ENCODE results near the gene CASZ1.
A peak's percentile ranks its signal among the peaks of the same experiment; 100 is the strongest.

The CASZ1 gene

GRCh38 chr1:10773851-10774614 lies 22.4 kb downstream of the CASZ1 start:
- peak in 1 of 2 experiments; percentile 16 for DNase-seq

GRCh38 chr1:10773376-10773775 lies 23.1 kb downstream of the CASZ1 start:
- DNase-seq = no peak

- peak in 1 of 2 experiments; percentile 19 for DNase-seq
Measured at GRCh38 chr1:10772711-10773110, 23.7 kb downstream of the CASZ1 start.

- DNase-seq = no peak
Measured at GRCh38 chr1:10771789-10772188, 24.7 kb downstream of the CASZ1 start.

GRCh38 chr1:10768552-10768951 lies 27.9 kb downstream of the CASZ1 start:
- no peak for DNase-seq

- no peak for DNase-seq
Measured at GRCh38 chr1:10767282-10767681, 29.2 kb downstream of the CASZ1 start.

- DNase-seq = no peak
Measured at GRCh38 chr1:10765734-10766478, 30.5 kb downstream of the CASZ1 start.

GRCh38 chr1:10765304-10765703 lies 31.1 kb downstream of the CASZ1 start:
- DNase-seq = no peak

- no peak for DNase-seq
Measured at GRCh38 chr1:10764296-10764798, 32.1 kb downstream of the CASZ1 start.

GRCh38 chr1:10762875-10763274 lies 33.6 kb downstream of the CASZ1 start:
- no peak for DNase-seq

GRCh38 chr1:10762153-10762523 lies 34.3 kb downstream of the CASZ1 start:
- no peak for DNase-seq

GRCh38 chr1:10761503-10762152 lies 34.8 kb downstream of the CASZ1 start:
- no peak for DNase-seq

- DNase-seq = no peak
Measured at GRCh38 chr1:10760566-10761502, 35.6 kb downstream of the CASZ1 start.

- DNase-seq = no peak
Measured at GRCh38 chr1:10759413-10760200, 36.8 kb downstream of the CASZ1 start.

GRCh38 chr1:10756842-10757241 lies 39.6 kb downstream of the CASZ1 start:
- no peak for DNase-seq

- peak; percentile 36 to 70 for DNase-seq
Measured at GRCh38 chr1:10755970-10756521, 40.4 kb downstream of the CASZ1 start.

GRCh38 chr1:10754568-10755329 lies 41.7 kb downstream of the CASZ1 start:
- peak in 1 of 2 experiments; percentile 23 for DNase-seq

- peak; percentile 81 to 93 for DNase-seq
Measured at GRCh38 chr1:10753299-10753698, 43.1 kb downstream of the CASZ1 start.

- DNase-seq = no peak
Measured at GRCh38 chr1:10751561-10752085, 44.8 kb downstream of the CASZ1 start.

- DNase-seq = no peak
Measured at GRCh38 chr1:10751160-10751559, 45.3 kb downstream of the CASZ1 start.

Measured in NCI-H524 (cell line).